Endothelial cell (in vitro differentiated cells): ENCODE data around the gene OR5AC2. TPM values are rescaled to one million over a fixed set of nuclear protein-coding genes. Genes with fewer than 3 reads are reported as not detected.

ENCODE experiments used
- DNase-seq: peaks from one replicate; pipeline ENCODE4 v3.0.0; 2021; ENCODE audit warnings: low spot score
- H3K27ac Mint-ChIP-seq: one replicate; pipeline ENCODE4 v1.8.0; 2021; ENCODE audit warnings: mixed read lengths, inconsistent platforms; ENCODE audit not compliant: unreplicated experiment
- H3K27me3 Mint-ChIP-seq: one replicate; pipeline ENCODE4 v1.8.0; 2021; ENCODE audit warnings: mild to moderate bottlenecking, moderate library complexity, mixed read lengths, inconsistent platforms; ENCODE audit not compliant: unreplicated experiment
- H3K36me3 Mint-ChIP-seq: one replicate; pipeline ENCODE4 v1.8.0; 2021; ENCODE audit warnings: mild to moderate bottlenecking, low read depth, mixed read lengths, inconsistent platforms; ENCODE audit not compliant: unreplicated experiment
- H3K4me1 Mint-ChIP-seq: one replicate; pipeline ENCODE4 v1.8.0; 2021; ENCODE audit warnings: mild to moderate bottlenecking, mixed read lengths, inconsistent platforms; ENCODE audit not compliant: unreplicated experiment
- H3K4me3 Mint-ChIP-seq: one replicate; pipeline ENCODE4 v1.8.0; 2021; ENCODE audit warnings: mild to moderate bottlenecking, mixed read lengths, inconsistent platforms; ENCODE audit not compliant: unreplicated experiment
- H3K9me3 Mint-ChIP-seq: one replicate; pipeline ENCODE4 v1.8.0; 2021; ENCODE audit warnings: mixed read lengths, inconsistent platforms; ENCODE audit not compliant: unreplicated experiment
- CTCF ChIP-seq: fragments of 200-600 bp; sonication (generic); IDR thresholded peaks from one replicate; pipeline ENCODE4 v1.5.0; 2021; ENCODE audit warnings: antibody characterized with exemption; ENCODE audit not compliant: unreplicated experiment
- total RNA-seq: library from RNA; stranded (reverse); fragmentation: NEBNext Ultra II Directional; extraction: Animal tissue kit (Norgen Biotek cat#: 25700); gene quantifications from one replicate; pipeline ENCODE4 v1.2.1, GENCODE V29; 2021; ENCODE audit not compliant: unreplicated experiment

Gene OR5AC2
- total RNA-seq, 1 donor from 2014 or later: not detected

- H3K36me3 Mint-ChIP-seq: no peaks in the 10 kb centered on the region
- no peaks in the 10 kb centered on the region for H3K4me1 Mint-ChIP-seq
- no peaks in the 10 kb centered on the region for H3K27me3 Mint-ChIP-seq
- no peak for TF ChIP-seq CTCF
- H3K4me3 Mint-ChIP-seq: no peak overlapping the region
- no peak overlapping the region for H3K27ac Mint-ChIP-seq
- DNase-seq: no peak
- no peaks in the 10 kb centered on the region for H3K9me3 Mint-ChIP-seq
Measured at GRCh38 chr3:98048586-98048985, 38.4 kb upstream of the OR5AC2 start.

- Mint-ChIP-seq H3K27ac (no peak overlapping the region), H3K4me3 (no peak overlapping the region), H3K36me3 (no peaks in the 10 kb centered on the region), H3K9me3 (no peaks in the 10 kb centered on the region), H3K4me1 (no peaks in the 10 kb centered on the region), H3K27me3 (no peaks in the 10 kb centered on the region)
- DNase-seq: no peak
- TF ChIP-seq CTCF: no peak
Measured at GRCh38 chr3:98049271-98049670, 37.7 kb upstream of the OR5AC2 start.

GRCh38 chr3:98056035-98056434 lies 30.9 kb upstream of the OR5AC2 start:
- Mint-ChIP-seq H3K36me3 (no peaks in the 10 kb centered on the region), H3K4me1 (no peaks in the 10 kb centered on the region), H3K4me3 (no peak overlapping the region), H3K27me3 (no peaks in the 10 kb centered on the region), H3K9me3 (no peaks in the 10 kb centered on the region), H3K27ac (no peak overlapping the region)
- no peak for TF ChIP-seq CTCF
- DNase-seq: no peak

GRCh38 chr3:98057631-98058030 lies 29.3 kb upstream of the OR5AC2 start:
- no peak for DNase-seq
- Mint-ChIP-seq H3K9me3 (no peaks in the 10 kb centered on the region), H3K27me3 (no peaks in the 10 kb centered on the region), H3K36me3 (no peaks in the 10 kb centered on the region), H3K4me3 (no peak overlapping the region), H3K27ac (no peak overlapping the region), H3K4me1 (no peaks in the 10 kb centered on the region)
- TF ChIP-seq CTCF: no peak

- Mint-ChIP-seq H3K4me1 (no peaks in the 10 kb centered on the region), H3K27ac (no peak overlapping the region), H3K9me3 (no peaks in the 10 kb centered on the region), H3K4me3 (no peak overlapping the region), H3K27me3 (no peaks in the 10 kb centered on the region), H3K36me3 (no peaks in the 10 kb centered on the region)
- DNase-seq: no peak
- TF ChIP-seq CTCF: no peak
Measured at GRCh38 chr3:98058244-98058960, 28.6 kb upstream of the OR5AC2 start.
